Brain microvascular endothelial cell (primary cell): Measurements from ENCODE around the gene SLCO2A1.

Experiments
- DNase-seq: peaks from one replicate; pipeline ENCODE4 v3.0.0-alpha.2; 2020
- H3K27ac ChIP-seq: fragments of 250-450 bp; sonication (Bioruptor Pico); 2 replicates; pipeline ENCODE4 v1.5.1; 2020; ENCODE audit warnings: mild to moderate bottlenecking, moderate library complexity
- H3K27me3 ChIP-seq: fragments of 250-450 bp; sonication (Bioruptor Pico); replicated peaks from 2 replicates; pipeline ENCODE4 v1.5.1; 2020; ENCODE audit warnings: mild to moderate bottlenecking
- H3K36me3 ChIP-seq: fragments of 250-450 bp; sonication (Bioruptor Pico); replicated peaks from 2 replicates; pipeline ENCODE4 v1.5.1; 2020; ENCODE audit warnings: mild to moderate bottlenecking
- H3K4me3 ChIP-seq: 2 replicates; pipeline ENCODE4 v1.5.1; 2011; ENCODE audit warnings: low read depth, mild to moderate bottlenecking, control low read depth, low read length, moderate library complexity
- CTCF ChIP-seq: IDR thresholded peaks from 2 replicates; pipeline ENCODE4 v1.5.1; 2011; ENCODE audit warnings: low read depth, mild to moderate bottlenecking, moderate library complexity, low read length, control low read depth, inconsistent platforms; ENCODE audit errors: missing control alignments
- in situ Hi-C: cut with HindIII; loops from 2 replicates; pipeline ENCODE4 v1.10.0; 2017; ENCODE audit warnings: low sequenced_read_pairs, low pct_ligation_motif_present

Gene SLCO2A1

GRCh38 chr3:133984975-133985374 lies 44.8 kb downstream of the SLCO2A1 start:
- TF ChIP-seq CTCF, result no peak

GRCh38 chr3:133983576-133984560 lies 45.9 kb downstream of the SLCO2A1 start:
- in situ Hi-C loops, result no loop called here
- TF ChIP-seq CTCF, result no peak
- Histone ChIP-seq H3K27me3 (no peaks in the 10 kb centered on the region), H3K36me3 (no peaks in the 10 kb centered on the region), H3K27ac (no peak overlapping the region), H3K4me3 (no peak overlapping the region)
- DNase-seq, result no peak

More at GRCh38 chr3:133984975-133985374, 44.8 kb downstream of the SLCO2A1 start:
- DNase-seq, result no peak
- Histone ChIP-seq H3K27ac (no peak overlapping the region), H3K36me3 (no peaks in the 10 kb centered on the region), H3K4me3 (no peak overlapping the region), H3K27me3 (no peaks in the 10 kb centered on the region)
- in situ Hi-C loops, result no loop called here

- Histone ChIP-seq H3K4me3 (no peak overlapping the region), H3K27me3 (no peaks in the 10 kb centered on the region), H3K27ac (no peak overlapping the region), H3K36me3 (no peaks in the 10 kb centered on the region)
- in situ Hi-C loops, result no loop called here
- DNase-seq, result no peak
- no peak for TF ChIP-seq CTCF
Observed at GRCh38 chr3:133983126-133983525, 46.6 kb downstream of the SLCO2A1 start.

- TF ChIP-seq CTCF, result no peak
- in situ Hi-C loops, result no loop called here
- Histone ChIP-seq H3K27me3 (no peaks in the 10 kb centered on the region), H3K4me3 (no peak overlapping the region), H3K27ac (no peak overlapping the region), H3K36me3 (no peaks in the 10 kb centered on the region)
- no peak for DNase-seq
Observed at GRCh38 chr3:133980550-133980949, 49.2 kb downstream of the SLCO2A1 start.

- Histone ChIP-seq H3K27ac (no peak overlapping the region), H3K4me3 (no peak overlapping the region), H3K36me3 (no peaks in the 10 kb centered on the region), H3K27me3 (no peaks in the 10 kb centered on the region)
- no peak for DNase-seq
- in situ Hi-C loops, result no loop called here
- no peak for TF ChIP-seq CTCF
Observed at GRCh38 chr3:133980035-133980434, 49.7 kb downstream of the SLCO2A1 start.
